NCI-H748 (cell line): Measurements from ENCODE around the gene AQP9.
A peak's percentile ranks its signal among the peaks of the same experiment; 100 is the strongest.

Source experiments
- DNase-seq: peaks from one replicate; lab custom pipeline; 2025; ENCODE audit not compliant: unreplicated experiment; lab: John Stamatoyannopoulos, UW

The AQP9 gene

GRCh38 chr15:58139276-58139988 lies 1.3 kb downstream of the AQP9 start:
- no peak for DNase-seq

GRCh38 chr15:58139989-58140522 lies 1.9 kb downstream of the AQP9 start:
- no peak for DNase-seq

- no peak for DNase-seq
Observed at GRCh38 chr15:58141894-58142293, 3.7 kb downstream of the AQP9 start.

- DNase-seq = no peak
Observed at GRCh38 chr15:58142827-58143461, 4.8 kb downstream of the AQP9 start.

GRCh38 chr15:58145606-58146005 lies 7.4 kb downstream of the AQP9 start:
- DNase-seq = no peak

GRCh38 chr15:58146211-58146610 lies 8.0 kb downstream of the AQP9 start:
- DNase-seq = no peak

- DNase-seq = no peak
Observed at GRCh38 chr15:58146749-58147148, 8.6 kb downstream of the AQP9 start.

- DNase-seq = peak; percentile 29
Observed at GRCh38 chr15:58147171-58147611, 9.0 kb downstream of the AQP9 start.

- DNase-seq = no peak
Observed at GRCh38 chr15:58148120-58148519, 9.9 kb downstream of the AQP9 start.

GRCh38 chr15:58148633-58149445 lies 10.7 kb downstream of the AQP9 start:
- no peak for DNase-seq

GRCh38 chr15:58154769-58155168 lies 16.6 kb downstream of the AQP9 start:
- no peak for DNase-seq

- DNase-seq = peak; percentile 35
Observed at GRCh38 chr15:58159827-58160386, 21.7 kb downstream of the AQP9 start.

GRCh38 chr15:58161436-58161930 lies 23.3 kb downstream of the AQP9 start:
- DNase-seq = no peak

GRCh38 chr15:58163985-58164384 lies 25.8 kb downstream of the AQP9 start:
- peak; percentile 2 for DNase-seq

GRCh38 chr15:58164926-58165325 lies 26.7 kb downstream of the AQP9 start:
- DNase-seq = no peak

GRCh38 chr15:58165661-58166060 lies 27.5 kb downstream of the AQP9 start:
- peak; percentile 1 for DNase-seq

GRCh38 chr15:58167095-58167691 lies 29.0 kb downstream of the AQP9 start:
- DNase-seq = no peak

GRCh38 chr15:58169934-58170333 lies 31.8 kb downstream of the AQP9 start:
- DNase-seq = no peak

GRCh38 chr15:58171476-58172061 lies 33.4 kb downstream of the AQP9 start:
- no peak for DNase-seq

GRCh38 chr15:58174709-58175108 lies 36.5 kb downstream of the AQP9 start:
- DNase-seq = no peak
